Gastroesophageal sphincter (tissue), 3 donors: ENCODE results near the gene CBLB.

ENCODE experiments used
- CTCF ChIP-seq, 4 experiments: fragments of 200-600 bp in 2 of 4; fragments of 450-650 bp in 2 of 4; sonication (generic) in 1 of 4; IDR thresholded peaks; one replicate each; pipeline ENCODE4 v1.5.1; 2017 to 2019; ENCODE audit warnings: antibody characterized with exemption in 4 of 4, mild to moderate bottlenecking in 2 of 4, moderate library complexity in 2 of 4
- EP300 ChIP-seq: sonication (generic); formaldehyde crosslinking; IDR thresholded peaks from one replicate; pipeline ENCODE4 v1.6.1; 2017; ENCODE audit warnings: antibody characterized with exemption, mild to moderate bottlenecking
- POLR2A ChIP-seq, 2 donors: fragments of 450-650 bp; IDR thresholded peaks; one replicate each; pipeline ENCODE4 v1.6.1; 2017; ENCODE audit warnings: antibody characterized with exemption in 2 of 2, mild to moderate bottlenecking in 2 of 2, moderate library complexity in 1 of 2
- POLR2AphosphoS5 ChIP-seq: sonication (generic); formaldehyde crosslinking; IDR thresholded peaks from one replicate; pipeline ENCODE4 v1.6.1; 2017; ENCODE audit warnings: antibody characterized with exemption

GRCh38 chr3:105622169-105622568, 246.6 kb downstream of the CBLB start:
- TF ChIP-seq CTCF (IDR thresholded peaks at IDR 0.05) (no peak), POLR2A (IDR thresholded peaks at IDR 0.05) (no peak), EP300 (no peak), POLR2AphosphoS5 (no peak)
